Suppressor macrophage treated with lipopolysaccharide for 1 hour (primary cell): ENCODE results near the gene EXOSC5.
"Not testable (repeated sequence)": the region's sequence is repeated elsewhere in the genome, so short reads cannot be mapped to it uniquely, and the experiment has no call there.

Experiments used
- DNase-seq, 3 donors: peaks; one replicate each; pipeline ENCODE4 v3.0.0-alpha.2; 2020 to 2022

Gene EXOSC5

DNA sequence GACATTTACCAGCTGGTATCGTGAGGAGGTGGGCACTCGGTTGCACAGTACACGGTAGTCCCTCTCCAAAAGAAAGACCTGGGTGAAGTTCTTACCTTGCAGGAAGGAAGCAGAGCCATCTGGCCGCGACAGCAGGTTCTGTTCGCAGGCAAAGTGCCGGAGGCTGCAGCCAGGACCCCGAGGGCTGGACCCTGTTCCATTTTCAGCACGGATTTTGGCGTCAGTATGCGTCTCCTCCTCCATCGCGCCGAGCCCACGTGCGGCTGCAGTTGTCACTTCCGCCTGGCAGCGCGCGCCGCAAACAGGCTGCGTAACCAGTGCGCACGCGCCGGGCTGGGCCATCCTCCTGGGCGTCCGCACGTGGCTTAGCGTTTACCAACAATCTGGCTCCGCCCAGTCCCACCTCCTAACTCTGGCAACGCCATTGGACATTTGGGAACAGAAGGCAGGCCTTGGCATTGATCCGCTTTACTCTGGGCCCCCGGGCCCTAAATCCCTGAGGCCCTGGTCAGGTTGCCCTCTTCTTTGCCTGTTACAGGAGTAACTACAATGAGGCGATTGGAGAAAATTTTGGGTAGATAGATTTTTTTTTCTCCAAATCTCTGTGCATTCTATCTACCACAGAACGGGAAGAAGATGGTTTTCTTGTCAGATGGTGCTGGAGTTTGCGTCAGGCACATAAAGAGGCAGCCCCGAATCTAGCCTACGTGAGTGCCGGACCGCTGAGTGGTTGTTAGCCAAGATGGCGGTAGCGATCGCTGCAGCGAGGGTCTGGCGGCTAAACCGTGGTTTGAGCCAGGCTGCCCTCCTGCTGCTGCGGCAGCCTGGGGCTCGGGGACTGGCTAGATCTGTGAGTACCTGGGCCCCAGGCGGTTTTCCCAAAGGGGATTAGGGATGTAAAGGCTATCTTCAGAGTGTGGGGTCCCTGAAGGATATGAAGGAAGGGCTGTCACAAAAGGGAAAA is at the start of gene EXOSC5, which contains the start of gene BCKDHA:
EXOSC5 (minus strand) TSS at position 274 of the 964 bp plus-strand sequence; CDS start at position 243, 31 bp downstream.
BCKDHA (plus strand) TSS at position 733 of the 964 bp plus-strand sequence; CDS start at position 743, 10 bp downstream.
- peak; percentile 100 for DNase-seq

DNA sequence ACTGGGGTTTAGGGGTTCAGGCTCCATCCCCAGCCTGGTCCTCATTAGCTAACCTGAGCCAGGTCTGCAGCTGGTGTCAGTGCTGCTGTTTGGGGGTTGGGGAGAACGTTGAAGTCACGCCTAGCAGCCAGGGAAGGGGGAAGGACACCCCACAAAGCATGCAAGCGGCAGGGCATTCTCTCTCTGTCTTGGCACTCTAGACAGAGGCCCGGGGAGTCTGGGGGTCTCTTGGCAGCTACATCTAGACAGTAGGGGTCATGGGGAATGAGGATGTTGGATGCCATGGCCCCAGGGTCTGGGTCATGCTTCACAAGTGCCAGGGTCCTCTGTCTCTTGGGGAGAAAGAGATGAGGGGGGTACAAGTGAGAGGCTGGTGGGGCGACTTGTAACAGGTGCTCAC is 48.4 kb upstream of the EXOSC5 start:
- DNase-seq = no peak

DNA sequence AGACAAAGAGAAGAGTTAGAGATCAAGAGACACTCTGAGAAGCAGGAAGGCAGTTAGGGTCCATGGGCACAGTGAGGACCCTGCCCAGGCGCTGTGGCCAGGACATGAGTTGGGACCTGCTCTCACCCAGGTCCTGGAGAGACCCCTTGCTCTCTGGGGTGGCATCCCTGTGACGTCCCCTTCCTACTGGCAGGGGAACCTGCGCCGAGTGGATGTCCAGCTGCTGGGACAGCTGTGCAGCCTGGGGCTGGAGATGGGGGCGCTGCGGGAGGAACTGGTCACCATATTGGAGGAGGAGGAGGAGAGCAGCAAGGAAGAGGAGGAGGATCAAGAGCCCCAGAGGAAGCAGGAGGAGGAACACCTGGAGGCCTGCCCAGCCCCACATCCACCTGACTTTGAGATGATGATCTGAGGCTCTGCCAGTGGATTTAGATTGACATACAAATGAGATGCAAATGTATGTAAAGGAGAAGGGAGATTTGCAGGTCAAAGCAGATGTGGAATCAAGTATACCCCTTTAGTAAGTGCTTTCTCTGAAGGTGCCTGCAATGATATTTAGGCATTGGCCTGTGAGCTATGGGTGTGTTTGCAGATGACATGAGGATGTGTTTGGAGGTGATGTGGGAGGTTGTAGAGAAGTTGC is 46.8 kb upstream of the EXOSC5 start:
- DNase-seq = no peak

DNA sequence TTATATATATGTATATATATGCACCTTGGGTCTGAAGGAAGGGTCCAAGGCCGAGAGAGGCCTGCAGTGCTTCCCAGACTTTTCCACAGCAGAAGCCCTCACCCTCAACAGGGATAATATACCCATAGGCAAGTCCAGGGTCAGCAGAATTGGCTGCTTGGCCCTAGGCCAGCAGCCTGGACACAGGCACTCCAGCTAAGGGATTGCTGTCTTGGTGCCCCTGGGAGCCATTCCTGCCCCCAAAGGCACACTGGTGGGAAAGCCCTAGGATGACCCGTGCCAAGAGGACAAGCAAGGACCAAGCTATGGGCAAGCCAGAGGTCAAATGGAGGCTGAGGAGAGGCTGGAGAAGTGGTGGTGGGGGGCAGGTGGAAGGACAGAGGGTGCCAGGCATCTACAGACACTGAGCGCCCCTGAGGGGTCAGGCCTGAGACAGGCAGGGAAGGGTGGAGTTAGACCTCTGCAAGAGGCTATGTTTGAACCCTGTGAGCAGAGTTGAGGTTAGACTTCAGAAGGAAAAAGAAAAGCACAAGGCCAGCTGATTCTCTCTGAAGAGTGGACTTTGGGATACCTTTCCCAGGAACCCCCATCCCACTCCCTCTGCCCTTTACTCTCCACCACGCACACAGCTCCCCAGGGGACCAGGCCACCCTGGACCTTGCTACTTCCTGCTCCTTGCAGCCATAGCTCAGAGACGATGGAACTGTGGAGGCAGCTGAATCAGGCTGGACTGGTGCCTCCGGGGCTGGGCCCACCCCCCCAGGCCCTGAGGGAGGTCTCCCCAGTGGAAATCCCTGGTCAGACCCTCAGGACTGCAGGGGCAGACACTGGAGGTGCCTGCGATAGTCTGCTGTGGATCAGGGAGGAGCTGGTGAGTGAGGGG is 45.6 kb upstream of the EXOSC5 start, which contains the start of gene ERICH4:
ERICH4 (plus strand) TSS at position 684 of the 883 bp plus-strand sequence; CDS start at position 698, 14 bp downstream.
- DNase-seq = no peak

DNA sequence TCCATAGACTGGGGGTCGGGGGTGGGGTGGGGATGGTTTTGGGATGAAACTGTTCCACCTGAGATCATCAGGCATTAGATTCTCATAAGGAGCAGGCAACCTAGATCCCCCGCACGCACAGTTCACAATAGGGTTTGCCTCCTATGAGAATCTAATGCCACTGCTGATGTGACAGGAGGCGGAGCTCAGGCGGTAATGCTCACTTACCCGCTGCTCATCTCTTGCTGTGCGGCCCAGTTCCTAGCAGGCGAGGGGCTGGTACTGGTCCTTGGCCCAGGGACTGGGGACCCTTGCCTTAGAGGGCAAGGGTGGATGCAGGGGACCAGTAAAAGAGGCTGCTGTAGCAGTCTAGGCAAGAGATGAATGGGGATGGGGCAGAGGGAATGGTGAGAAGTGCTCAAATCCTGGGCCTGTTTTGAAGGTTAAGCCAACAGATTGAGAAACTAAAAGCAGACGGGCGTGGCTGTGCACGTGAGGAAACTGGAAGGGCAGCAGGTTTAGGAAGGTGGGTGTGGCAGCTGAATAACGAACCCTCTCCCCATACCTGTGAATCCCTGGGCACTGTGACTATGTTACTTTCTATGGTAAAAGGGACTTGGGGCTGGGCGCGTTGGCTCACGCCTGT is 44.3 kb upstream of the EXOSC5 start:
- no peak for DNase-seq

DNA sequence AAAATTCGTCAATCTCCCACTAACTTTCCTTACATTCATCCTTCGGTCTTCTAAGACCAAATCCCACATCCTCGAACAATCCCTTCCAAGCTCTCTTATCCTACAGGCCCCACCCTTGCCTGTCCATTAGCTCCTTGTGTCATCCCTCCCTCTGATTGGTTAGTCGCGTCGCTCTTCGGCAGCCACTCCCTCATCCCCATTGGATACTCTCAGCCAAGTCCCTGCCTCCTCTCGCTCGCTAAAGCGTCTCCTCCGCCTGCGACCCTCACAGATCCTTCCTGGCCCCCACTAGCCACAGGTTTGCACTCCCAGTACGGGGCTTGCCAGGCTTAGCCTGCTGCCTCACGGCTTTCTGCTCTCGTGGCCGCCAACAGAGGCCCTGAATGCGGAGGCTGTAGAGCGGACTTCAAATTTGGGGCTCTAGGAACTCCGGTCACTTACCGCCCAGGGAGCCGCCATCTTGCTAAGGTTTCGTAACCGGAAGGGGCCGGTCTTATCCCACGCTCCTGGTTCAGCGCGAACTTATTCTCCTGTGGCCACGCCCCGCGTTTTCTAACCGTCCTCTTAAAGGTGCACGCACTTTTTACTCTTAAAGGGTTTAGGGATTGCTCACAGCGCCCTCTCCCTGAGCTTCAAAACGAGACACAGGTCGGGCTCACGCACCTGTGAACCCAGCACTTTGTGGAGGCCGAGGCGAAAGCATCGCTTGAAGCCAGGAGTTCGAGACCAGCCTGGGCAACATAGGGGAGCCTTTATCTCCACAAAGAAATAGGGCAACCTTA is 42.5 kb upstream of the EXOSC5 start, which contains the start of gene DMAC2:
DMAC2 (minus strand) TSS at position 472 of the 782 bp plus-strand sequence; CDS start at position 459, 13 bp downstream.
- peak; percentile 97 to 99 (median 98) for DNase-seq

DNA sequence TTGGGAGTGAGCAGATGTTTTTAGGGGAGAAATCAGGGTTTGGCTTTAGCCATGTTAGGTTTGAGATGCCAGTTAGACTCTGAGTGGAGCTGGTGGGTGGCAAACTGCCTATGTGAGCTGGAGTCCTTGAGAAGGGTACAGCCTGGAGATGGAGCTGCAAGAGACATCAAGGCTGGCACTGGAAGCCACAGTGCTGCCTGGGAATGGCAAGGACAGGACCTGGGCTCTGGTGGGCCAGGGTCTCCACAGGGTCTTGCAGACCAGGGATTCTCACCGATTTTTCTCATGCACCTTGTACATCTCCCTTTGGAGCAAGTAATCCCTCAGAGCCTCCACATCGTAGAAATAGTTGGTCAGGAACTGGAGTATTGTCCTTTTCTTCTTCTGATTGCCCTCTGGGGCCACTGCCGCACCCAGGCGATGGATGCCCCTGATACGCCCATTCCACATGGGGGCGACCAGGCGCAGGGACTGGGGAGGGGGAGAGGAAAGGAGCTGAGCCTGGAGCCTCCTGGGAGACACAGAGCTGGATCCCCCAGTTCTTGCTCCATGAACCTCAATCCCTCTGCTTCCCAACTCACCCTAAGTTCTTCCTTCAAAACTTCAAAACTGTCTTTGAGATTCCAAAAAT is 40.9 kb upstream of the EXOSC5 start:
- no peak for DNase-seq

DNA sequence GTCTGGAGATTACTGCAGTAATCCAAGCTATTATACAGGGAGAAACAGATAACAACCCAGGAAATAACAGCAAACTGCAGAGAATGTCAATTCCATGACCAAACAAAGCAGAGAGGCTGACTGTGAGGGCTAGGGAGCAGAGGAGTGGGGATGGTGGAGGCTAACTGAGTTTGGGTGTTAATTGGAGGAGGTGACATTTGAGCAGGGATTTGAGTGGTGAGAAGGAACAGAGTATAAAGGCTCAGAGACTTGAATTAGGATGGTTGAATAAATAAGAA is 39.5 kb upstream of the EXOSC5 start:
- DNase-seq = no peak

DNA sequence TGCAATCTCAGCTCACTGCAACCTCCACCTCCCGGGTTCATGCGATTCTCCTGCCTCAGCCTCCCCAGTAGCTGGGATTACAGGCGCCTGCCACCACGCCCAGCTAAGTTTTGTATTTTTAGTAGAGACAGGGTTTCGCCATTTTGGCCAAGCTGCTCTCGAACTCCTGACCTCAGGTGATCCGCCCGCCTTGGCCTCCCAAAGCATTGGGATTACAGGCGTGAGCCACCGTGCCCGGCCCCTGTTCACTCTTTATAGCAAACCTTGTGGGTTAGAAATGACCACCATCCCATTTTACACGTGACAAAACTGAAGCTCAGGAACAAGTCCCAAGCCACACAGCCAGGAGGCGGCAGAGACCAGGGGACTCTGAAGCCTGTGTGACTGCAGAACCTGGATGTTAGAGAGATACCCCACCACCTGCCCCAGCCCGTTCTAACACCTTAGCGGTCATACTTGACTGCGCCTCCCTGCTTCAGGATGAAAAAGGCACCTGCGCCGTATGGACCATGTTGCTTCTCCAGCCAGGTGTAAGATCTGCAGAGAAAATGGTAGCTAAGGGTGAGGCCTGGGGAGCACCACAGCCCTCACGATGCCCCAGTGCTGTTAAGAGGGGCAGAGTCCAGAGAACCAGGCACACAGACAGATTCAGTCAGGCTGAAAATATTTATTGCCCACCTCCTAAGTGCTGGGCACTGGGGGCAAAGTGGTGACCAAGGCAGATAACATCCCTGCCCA is 38.9 kb upstream of the EXOSC5 start:
- DNase-seq = no peak

DNA sequence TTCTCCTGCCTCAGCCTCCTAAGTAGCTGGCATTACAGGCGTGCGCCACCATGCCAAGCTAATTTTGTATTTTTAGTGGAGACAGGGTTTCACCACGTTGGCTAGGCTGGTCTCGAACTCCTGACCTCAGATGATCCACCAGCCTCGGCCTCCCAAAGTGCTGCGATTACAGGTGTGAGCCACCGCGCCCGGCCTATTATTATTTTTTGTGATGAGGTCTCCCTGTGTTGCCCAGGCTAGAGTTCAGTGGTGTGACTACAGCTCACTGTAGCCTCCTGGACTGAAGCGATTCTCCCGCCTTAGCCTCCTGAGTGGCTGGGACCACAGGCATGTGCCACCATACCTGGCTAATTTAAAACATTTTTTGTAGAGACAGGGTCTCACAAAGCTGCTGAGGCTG is 38.2 kb upstream of the EXOSC5 start:
- DNase-seq = not testable (repeated sequence)

DNA sequence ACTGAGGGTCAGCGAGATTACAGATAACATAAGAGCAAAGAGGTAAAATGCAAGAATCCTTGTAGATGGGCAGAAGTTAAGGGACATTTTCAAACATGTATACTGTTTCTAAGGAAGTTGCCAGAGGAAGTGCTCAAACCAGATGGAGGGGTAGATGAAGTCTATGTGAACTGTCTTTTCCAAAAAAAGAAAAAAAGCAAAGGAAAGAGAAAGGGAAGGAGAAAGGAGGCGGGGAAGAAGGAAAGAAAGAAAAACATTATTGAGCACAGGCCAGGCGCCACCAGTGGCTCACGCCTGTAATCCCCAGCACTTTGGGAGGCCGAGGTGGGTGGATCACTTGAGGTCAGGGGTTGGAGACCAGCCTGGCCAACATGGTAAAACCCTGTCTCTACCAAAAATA is 37.3 kb upstream of the EXOSC5 start:
- DNase-seq = no peak

DNA sequence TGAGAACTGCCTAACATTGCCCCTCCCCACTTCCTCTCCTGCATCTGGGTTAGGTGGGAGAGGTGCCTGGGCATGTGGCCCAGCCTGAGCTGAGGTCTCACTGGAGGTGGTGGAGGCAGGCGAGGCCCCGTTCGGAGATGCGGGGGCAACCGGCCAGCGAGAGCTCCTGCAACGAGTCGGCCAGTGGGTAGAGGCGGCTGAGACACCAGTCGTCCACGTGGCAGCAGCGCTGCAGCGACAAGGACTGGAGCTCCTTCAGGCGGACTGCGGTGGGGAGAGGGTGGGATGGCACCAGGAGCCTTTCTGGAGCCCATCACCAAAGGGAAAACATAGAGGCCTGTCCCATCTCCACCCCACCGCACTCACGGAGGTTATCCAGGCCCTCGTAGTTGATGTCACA is 36.0 kb upstream of the EXOSC5 start:
- no peak for DNase-seq

DNA sequence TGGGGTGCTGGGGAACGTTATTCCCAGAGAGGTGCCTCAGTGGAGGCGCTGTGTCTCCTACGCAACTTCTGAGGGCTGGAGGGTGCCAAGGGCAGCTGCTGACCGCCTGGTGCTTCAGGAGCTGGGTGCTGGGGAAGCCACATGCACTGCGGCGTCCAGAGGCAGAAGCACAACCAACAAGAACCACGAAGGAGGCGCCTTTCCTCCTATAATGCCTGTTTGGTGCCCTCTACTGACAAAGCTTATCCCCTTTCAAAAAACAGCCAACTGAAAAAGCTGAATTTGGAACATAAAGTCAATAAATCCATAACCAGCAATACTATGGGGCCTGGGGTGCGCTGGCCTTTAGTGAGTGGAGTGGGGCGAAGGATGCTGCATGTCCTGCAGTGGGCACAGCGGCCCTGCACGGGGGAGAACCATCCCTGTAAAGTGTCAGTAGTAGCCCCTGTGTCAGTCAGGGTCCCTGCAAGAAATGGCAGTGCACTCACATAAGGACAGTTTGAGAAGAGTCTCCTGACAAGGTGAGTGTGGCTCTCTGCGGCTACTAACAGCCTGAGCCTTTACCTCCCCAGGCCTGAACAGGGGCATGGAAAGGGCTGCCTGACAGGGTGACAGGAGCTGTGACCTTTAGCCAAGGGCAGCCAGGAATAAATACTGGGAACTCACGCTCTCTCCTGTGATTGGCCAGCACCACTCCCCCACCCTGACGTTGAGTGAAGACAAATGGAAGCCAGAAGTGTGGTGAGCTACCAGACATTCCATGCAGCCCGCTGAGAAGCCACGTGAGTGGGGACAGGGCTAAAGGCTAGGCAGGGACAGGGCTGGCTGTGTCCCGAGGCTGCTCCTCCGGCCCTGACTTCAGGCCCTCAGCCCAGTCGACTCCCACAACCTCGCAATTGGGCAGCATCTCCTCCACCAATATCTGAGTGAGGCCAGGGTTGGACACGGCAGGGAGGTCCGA is 34.5 kb upstream of the EXOSC5 start:
- peak; percentile 73 to 79 (median 79) for DNase-seq

DNA sequence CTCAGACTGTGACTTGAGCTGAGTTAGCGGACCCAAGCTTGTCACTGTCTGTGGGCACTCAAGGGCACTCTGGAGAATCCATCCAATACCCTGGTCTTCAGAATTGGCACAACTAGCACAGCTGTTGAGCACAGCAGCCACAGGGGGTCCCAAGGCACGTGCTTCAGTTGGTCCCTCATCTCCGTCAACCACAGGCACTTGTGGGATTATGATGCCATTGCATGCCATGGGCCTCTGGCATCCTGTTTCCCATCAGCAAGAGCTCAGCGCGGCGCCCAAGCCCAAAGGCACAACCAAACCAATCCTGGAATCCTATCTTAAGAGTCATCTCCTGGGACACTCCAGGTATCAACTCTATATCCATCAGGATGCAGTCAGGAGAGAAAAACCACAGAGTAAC is 33.8 kb upstream of the EXOSC5 start:
- no peak for DNase-seq

DNA sequence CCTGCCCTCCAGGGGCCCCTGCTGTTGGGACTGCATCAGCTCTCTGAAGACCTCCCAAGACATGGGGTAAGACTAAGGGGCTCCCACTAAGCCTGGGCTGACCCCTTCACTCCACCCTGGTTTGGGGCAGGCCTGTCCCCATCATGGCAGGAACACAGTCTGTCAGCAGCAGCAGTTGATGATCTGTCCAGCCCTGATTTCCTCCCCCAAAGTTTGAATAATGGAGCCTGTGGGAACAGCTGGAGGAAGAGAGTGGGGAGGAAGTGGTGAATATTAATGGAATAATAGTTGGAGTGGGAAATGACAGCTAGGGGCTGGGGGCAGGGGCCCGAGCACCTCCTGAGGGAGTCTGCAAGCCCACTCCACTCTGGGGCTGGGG is 31.3 kb upstream of the EXOSC5 start:
- DNase-seq = no peak

DNA sequence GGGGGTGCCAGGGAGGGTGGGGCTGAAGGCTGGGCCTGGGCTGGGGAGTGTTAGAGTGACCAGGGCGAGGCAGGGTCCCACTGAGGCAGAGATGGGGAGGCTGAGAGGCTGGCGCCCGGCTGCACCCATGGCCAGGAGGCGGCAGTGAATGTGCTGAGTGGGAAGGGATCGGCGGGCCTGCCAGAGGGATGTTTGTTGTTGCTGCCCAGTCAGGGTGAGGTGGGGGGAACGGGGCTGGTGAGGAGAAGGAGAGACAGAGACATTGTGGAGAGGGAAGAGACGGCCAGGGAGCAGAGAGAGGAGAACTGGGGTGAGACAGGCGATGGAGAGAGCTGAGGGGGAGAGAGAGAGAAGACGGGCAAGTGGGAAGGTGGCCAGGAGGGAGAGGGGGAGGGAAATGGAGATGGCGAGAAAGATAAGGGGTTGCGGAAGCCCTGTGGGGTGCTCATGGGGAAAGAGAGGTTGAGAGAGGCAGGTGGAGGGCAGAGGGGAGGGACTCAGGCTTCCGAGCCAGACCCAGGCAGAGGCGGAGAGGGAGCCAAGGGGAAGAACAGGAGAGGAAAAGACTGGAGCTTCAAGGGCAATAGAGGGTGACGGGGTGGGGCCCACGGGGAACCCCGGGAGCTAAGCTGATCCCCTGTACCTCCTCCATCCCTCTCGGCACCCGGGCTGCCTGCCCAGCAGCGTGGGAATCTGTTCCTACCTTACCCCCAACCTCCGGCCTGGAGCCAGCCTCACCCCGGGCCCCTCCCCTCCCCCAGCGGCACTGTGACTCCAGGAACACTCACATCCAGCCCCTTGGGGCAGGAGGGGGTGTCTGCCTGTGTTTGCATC is 30.7 kb upstream of the EXOSC5 start:
- peak in 1 of 3 donors; percentile 49 for DNase-seq

DNA sequence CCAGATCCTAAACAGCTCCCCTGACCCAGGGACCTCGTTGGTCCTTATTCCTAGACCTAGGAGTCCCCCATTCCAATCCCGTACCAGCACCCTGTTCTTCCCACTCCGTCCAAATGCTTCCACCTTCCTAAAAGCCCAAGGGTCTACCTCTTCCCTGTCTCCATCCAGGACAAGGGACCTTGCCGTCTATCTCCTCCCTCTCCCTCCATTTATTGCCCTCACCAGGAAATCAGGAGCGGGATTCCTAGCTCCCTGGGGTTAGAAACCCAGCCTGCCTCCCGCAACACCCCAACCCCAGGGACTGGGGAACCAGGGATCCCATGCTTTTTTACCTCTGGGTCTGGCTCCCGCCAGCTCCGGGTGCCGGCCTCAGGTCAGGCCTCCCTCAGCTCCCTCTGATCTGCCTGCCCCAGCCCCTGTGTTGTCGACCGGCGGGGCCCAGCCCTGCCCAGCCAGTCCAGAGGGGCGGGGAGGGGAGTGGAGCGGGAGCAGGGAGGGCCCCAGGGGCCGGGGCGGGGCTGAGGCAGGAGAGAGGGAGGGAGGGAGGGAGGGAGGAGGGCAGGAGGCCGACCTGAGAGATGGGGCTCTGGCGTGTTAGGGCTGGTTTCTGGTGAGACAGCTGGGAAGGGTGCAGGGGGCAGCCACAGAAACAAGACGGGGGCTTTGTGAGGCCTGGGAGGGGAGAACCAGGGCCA is 29.9 kb upstream of the EXOSC5 start, which contains the start of gene B3GNT8:
B3GNT8 (minus strand) TSS at position 423 of the 695 bp plus-strand sequence. CDS start 596 bp downstream, outside the sequence.
- DNase-seq = peak; percentile 61 to 86 (median 67)
